ENCODE data around the gene ELFN1.
A peak's percentile ranks its signal among the peaks of the same experiment; 100 is the strongest.

Gene ELFN1

GRCh38 chr7:1669064-1669951 lies 769 bp upstream of the ELFN1 start:
- TF ChIP-seq, protein P1, sequence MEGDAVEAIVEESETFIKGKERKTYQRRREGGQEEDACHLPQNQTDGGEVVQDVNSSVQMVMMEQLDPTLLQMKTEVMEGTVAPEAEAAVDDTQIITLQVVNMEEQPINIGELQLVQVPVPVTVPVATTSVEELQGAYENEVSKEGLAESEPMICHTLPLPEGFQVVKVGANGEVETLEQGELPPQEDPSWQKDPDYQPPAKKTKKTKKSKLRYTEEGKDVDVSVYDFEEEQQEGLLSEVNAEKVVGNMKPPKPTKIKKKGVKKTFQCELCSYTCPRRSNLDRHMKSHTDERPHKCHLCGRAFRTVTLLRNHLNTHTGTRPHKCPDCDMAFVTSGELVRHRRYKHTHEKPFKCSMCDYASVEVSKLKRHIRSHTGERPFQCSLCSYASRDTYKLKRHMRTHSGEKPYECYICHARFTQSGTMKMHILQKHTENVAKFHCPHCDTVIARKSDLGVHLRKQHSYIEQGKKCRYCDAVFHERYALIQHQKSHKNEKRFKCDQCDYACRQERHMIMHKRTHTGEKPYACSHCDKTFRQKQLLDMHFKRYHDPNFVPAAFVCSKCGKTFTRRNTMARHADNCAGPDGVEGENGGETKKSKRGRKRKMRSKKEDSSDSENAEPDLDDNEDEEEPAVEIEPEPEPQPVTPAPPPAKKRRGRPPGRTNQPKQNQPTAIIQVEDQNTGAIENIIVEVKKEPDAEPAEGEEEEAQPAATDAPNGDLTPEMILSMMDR (IDR thresholded peaks at IDR 0.05) = no peak
- DNase-seq = peak; percentile 51
- H3K27ac Mint-ChIP-seq = no peak overlapping the region
- H3K27me3 Mint-ChIP-seq (ENCODE audit: low read depth, poor library complexity) = peaks cover 7% of the 10 kb centered on the region
- H3K9me3 Mint-ChIP-seq = no peaks in the 10 kb centered on the region
- no peaks in the 10 kb centered on the region for H3K36me3 Mint-ChIP-seq (ENCODE audit: low read depth)
- H3K4me3 Mint-ChIP-seq = peak overlapping the region; percentile 73
- H3K4me1 Mint-ChIP-seq = peaks cover 23% of the 10 kb centered on the region

- Mint-ChIP-seq H3K36me3 (ENCODE audit: low read depth) (no peaks in the 10 kb centered on the region), H3K9me3 (no peaks in the 10 kb centered on the region), H3K27me3 (ENCODE audit: low read depth, poor library complexity) (peaks cover 7% of the 10 kb centered on the region), H3K4me3 (peak overlapping the region; percentile 74), H3K4me1 (peaks cover 30% of the 10 kb centered on the region), H3K27ac (no peak overlapping the region)
- DNase-seq = no peak
- TF ChIP-seq, protein P1 (IDR thresholded peaks at IDR 0.05) = no peak
These were observed 967 bp downstream of the ELFN1 start for GRCh38 chr7:1670894-1671593.

DNA sequence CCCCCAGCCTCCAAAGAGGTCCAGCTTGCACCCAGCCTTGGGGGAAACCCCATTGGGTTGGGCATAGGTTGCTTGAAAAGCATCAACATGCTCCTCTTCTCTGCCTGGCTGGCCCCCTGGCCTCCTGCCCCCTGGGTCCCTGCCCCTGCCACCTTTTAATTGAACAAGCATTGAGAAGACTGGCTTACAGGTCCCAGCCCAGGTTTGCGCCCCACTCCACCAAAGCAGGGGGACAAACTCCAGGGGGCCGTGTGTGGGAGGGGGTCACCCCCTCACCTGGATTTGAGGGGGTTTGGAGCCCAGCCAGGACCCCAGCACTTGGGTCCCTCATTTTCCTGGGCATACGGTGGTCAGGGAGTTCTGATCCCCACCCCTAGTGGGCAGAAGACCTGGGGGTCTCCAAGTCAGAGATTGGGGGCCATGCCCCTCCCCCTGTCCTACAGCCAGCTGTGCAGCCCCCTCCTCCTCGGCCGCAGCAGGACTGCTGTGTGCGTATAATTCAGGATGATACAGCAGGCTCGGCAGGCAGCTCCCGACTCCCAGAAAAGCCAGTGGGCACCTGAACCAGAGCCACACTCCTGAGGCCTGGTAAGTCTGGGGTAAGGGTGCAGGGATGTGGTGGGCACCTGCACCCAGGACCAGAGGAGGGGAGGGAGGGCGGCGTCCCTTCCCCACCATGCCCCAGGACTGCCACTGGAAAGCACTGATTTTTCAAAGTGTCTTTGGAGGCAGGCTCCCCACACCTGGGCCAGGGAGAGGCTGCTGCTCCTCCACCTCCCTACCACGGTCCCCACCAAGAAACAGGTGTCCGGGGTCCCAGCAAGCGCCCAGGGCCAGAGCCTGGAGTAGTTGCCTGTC lies 1.7 kb downstream of the ELFN1 start:
- Mint-ChIP-seq H3K9me3 (no peaks in the 10 kb centered on the region), H3K4me3 (peak overlapping the region; percentile 74), H3K27ac (no peak overlapping the region), H3K27me3 (ENCODE audit: low read depth, poor library complexity) (peaks cover 7% of the 10 kb centered on the region), H3K36me3 (ENCODE audit: low read depth) (no peaks in the 10 kb centered on the region), H3K4me1 (peaks cover 38% of the 10 kb centered on the region)
- TF ChIP-seq, protein P1 (IDR thresholded peaks at IDR 0.05) = no peak
- no peak for DNase-seq

GRCh38 chr7:1672851-1673486 lies 2.9 kb downstream of the ELFN1 start:
- DNase-seq = peak; percentile 49
- TF ChIP-seq, protein P1 (IDR thresholded peaks at IDR 0.05) = no peak
- Mint-ChIP-seq H3K36me3 (ENCODE audit: low read depth) (no peaks in the 10 kb centered on the region), H3K9me3 (no peaks in the 10 kb centered on the region), H3K27me3 (ENCODE audit: low read depth, poor library complexity) (peaks cover 16% of the 10 kb centered on the region), H3K4me1 (peaks cover 48% of the 10 kb centered on the region), H3K4me3 (peak overlapping the region; percentile 62), H3K27ac (no peak overlapping the region)

DNA sequence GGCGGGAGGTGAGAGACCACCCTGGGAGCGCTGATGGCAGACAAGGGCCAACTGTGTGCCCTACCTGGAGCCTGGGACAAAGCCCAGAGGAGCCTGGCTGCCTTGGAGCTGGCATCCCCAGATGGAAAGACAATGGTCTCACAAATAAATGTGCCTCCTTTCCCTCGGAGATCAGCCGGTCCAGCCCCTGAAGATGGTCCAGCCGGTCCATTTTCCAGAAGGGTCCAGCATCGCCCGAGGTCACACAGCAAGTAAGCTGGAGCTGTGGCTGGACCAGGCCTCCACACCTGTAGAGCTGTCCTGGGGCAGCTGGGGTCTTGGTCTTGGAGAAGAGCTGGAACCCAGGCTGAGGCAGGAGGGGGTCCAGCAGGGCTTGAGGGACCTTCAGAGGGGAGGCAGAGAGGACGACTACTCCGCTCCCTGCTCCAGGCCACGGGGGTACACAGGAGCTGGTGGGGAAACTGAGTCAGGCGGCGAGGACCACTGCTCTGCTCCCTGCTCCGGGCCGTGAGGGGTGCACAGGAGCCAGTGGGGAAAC lies 3.6 kb downstream of the ELFN1 start:
- H3K4me3 Mint-ChIP-seq = no peak overlapping the region
- no peak for DNase-seq
- peaks cover 16% of the 10 kb centered on the region for H3K27me3 Mint-ChIP-seq (ENCODE audit: low read depth, poor library complexity)
- no peaks in the 10 kb centered on the region for H3K36me3 Mint-ChIP-seq (ENCODE audit: low read depth)
- TF ChIP-seq, protein P1 (IDR thresholded peaks at IDR 0.05) = no peak
- no peaks in the 10 kb centered on the region for H3K9me3 Mint-ChIP-seq
- H3K4me1 Mint-ChIP-seq = peaks cover 48% of the 10 kb centered on the region
- no peak overlapping the region for H3K27ac Mint-ChIP-seq
